Measurements from ENCODE around the gene KIF21A. TPM values are rescaled to one million over a fixed set of nuclear protein-coding genes. Genes with fewer than 3 reads are reported as not detected.

Gene KIF21A
- polyA plus RNA-seq, 1 of the 3 experiments (the other 2 are of a cell fraction) = 3.6 TPM

DNA sequence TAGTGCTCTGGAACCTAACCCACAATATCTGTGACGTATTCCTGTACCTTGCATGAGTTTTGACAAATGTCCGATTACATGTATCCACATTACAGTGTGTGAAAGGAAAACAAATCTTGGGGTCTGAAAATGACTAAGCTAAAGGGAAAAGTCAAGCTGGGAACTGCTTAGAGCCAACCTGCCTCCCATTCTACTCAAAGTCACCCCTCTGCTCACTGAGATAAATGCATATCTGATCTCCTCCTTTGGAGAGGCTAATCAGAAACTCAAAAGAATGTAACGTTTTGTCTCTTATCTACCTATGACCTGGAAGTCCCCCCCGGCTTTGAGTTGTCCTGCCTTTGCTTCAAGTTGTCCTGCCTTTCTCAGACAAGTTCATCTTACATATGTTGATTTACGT is 34.0 kb upstream of the KIF21A start:
- no peaks in the 10 kb centered on the region for H4K20me1 ChIP-seq (ENCODE audit: insufficient read depth)
- H3F3A ChIP-seq (replicated peaks; ENCODE audit: insufficient read depth) = no peaks in the 10 kb centered on the region
- no peak overlapping the region for H2AFZ ChIP-seq (ENCODE audit: low read depth)
- no peaks in the 10 kb centered on the region for H3K79me2 ChIP-seq (ENCODE audit: insufficient read depth)
- H3K36me3 ChIP-seq (replicated peaks in 1 of 2; ENCODE audit: control insufficient read depth in 1 of 2, insufficient read depth in 2 of 2, low read length in 1 of 2) = no peaks in the 10 kb centered on the region
- H3K4me3 ChIP-seq (ENCODE audit: low read depth in 2 of 2, low read length in 1 of 2) = no peak overlapping the region
- H3K4me1 ChIP-seq (ENCODE audit: control insufficient read depth in 1 of 2, insufficient read depth in 2 of 2, low read depth in 1 of 2, low read length in 1 of 2) = no peaks in the 10 kb centered on the region
- CTCF ChIA-PET = interaction anchor here (1.2 kb wide), 1 partner anchor 28 kb away, joined by 3 read pairs; no protein-coding TSS in a partner anchor
- DNase-seq = no peak
- TF ChIP-seq MXI1 (IDR thresholded peaks at IDR 0.05; ENCODE audit: low read depth, low read length) = no peak
- TF ChIP-seq RAD21 (IDR thresholded peaks at IDR 0.05; ENCODE audit: low read length) = no peak
- TF ChIP-seq, protein P1, sequence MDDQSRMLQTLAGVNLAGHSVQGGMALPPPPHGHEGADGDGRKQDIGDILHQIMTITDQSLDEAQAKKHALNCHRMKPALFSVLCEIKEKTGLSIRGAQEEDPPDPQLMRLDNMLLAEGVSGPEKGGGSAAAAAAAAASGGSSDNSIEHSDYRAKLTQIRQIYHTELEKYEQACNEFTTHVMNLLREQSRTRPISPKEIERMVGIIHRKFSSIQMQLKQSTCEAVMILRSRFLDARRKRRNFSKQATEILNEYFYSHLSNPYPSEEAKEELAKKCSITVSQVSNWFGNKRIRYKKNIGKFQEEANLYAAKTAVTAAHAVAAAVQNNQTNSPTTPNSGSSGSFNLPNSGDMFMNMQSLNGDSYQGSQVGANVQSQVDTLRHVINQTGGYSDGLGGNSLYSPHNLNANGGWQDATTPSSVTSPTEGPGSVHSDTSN (IDR thresholded peaks at IDR 0.05) = no peak
- no peak for TF ChIP-seq MAX (IDR thresholded peaks at IDR 0.05; ENCODE audit: low read depth)
- no peak for TF ChIP-seq NRF1 (IDR thresholded peaks at IDR 0.05; ENCODE audit: low read depth, low read length)
- no peak for TF ChIP-seq RFX5 (IDR thresholded peaks at IDR 0.05; ENCODE audit: low read length)
- no peak for TF ChIP-seq ZBTB33 (IDR thresholded peaks at IDR 0.05; ENCODE audit: borderline replicate concordance, low read depth)
- no peak for TF ChIP-seq SMC3 (IDR thresholded peaks at IDR 0.05; ENCODE audit: low read depth, low read length)
- no peak for TF ChIP-seq USF2 (IDR thresholded peaks at IDR 0.05; ENCODE audit: borderline replicate concordance, low read depth, low read length)
- TF ChIP-seq GATA2 (CRISPR knock-in tag; IDR thresholded peaks at IDR 0.05) = no peak
- POLR2A ChIA-PET = no interaction called here
- no peak overlapping the region for H3K9ac ChIP-seq
- WGBS (ENCODE audit: low lambda C conversion rate) = 53% methylated on average over 5 of the region's 5 CpGs
- no peak overlapping the region for H3K27ac ChIP-seq (ENCODE audit: low read depth in 2 of 2, low read length in 1 of 2)
- no peaks in the 10 kb centered on the region for H3K9me3 ChIP-seq
- no peaks in the 10 kb centered on the region for H3K27me3 ChIP-seq (ENCODE audit: insufficient read depth)
- no peaks in the 10 kb centered on the region for H3K9me2 ChIP-seq
- H3K4me2 ChIP-seq = no peak overlapping the region

GRCh38 chr12:39476121-39476520 is 33.2 kb upstream of the KIF21A start:
- POLR2A ChIA-PET = interaction anchor here (0.6 kb wide), 1 partner anchor 10 kb away, joined by 4 read pairs; no protein-coding TSS in a partner anchor
- Histone ChIP-seq H3K4me3 (ENCODE audit: low read depth in 2 of 2, low read length in 1 of 2) (no peak overlapping the region), H3K79me2 (ENCODE audit: insufficient read depth) (no peaks in the 10 kb centered on the region), H3K9ac (no peak overlapping the region), H3K9me2 (no peaks in the 10 kb centered on the region), H3K27ac (ENCODE audit: low read depth in 2 of 2, low read length in 1 of 2) (no peak overlapping the region), H3K4me1 (ENCODE audit: control insufficient read depth in 1 of 2, insufficient read depth in 2 of 2, low read depth in 1 of 2, low read length in 1 of 2) (no peaks in the 10 kb centered on the region), H3F3A (replicated peaks; ENCODE audit: insufficient read depth) (no peaks in the 10 kb centered on the region), H3K27me3 (ENCODE audit: insufficient read depth) (no peaks in the 10 kb centered on the region), H3K9me3 (no peaks in the 10 kb centered on the region), H4K20me1 (ENCODE audit: insufficient read depth) (no peaks in the 10 kb centered on the region), H3K4me2 (no peak overlapping the region), H2AFZ (ENCODE audit: low read depth) (no peak overlapping the region), H3K36me3 (replicated peaks in 1 of 2; ENCODE audit: control insufficient read depth in 1 of 2, insufficient read depth in 2 of 2, low read length in 1 of 2) (no peaks in the 10 kb centered on the region)
- no peak for DNase-seq
- WGBS (ENCODE audit: low lambda C conversion rate) = 74% methylated on average over 4 of the region's 4 CpGs
- TF ChIP-seq RFX5 (IDR thresholded peaks at IDR 0.05; ENCODE audit: low read length) (no peak), SIN3A (IDR thresholded peaks at IDR 0.05; ENCODE audit: borderline replicate concordance, low read depth, low read length) (no peak), CHD2 (IDR thresholded peaks at IDR 0.05; ENCODE audit: low read length, partially characterized antibody) (no peak), GABPA (IDR thresholded peaks at IDR 0.05; ENCODE audit: low read depth) (no peak), ZBTB33 (IDR thresholded peaks at IDR 0.05; ENCODE audit: borderline replicate concordance, low read depth) (no peak), RAD21 (IDR thresholded peaks at IDR 0.05; ENCODE audit: low read length) (no peak), NFIC (IDR thresholded peaks at IDR 0.05; ENCODE audit: borderline replicate concordance) (no peak), JUND (IDR thresholded peaks at IDR 0.05) (no peak), RXRA (IDR thresholded peaks at IDR 0.05; ENCODE audit: borderline replicate concordance, low read depth) (no peak), FOSL2 (IDR thresholded peaks at IDR 0.05; ENCODE audit: borderline replicate concordance, low read depth) (no peak), SMC3 (IDR thresholded peaks at IDR 0.05; ENCODE audit: low read depth, low read length) (no peak), NRF1 (IDR thresholded peaks at IDR 0.05; ENCODE audit: low read depth, low read length) (no peak)
- TF ChIP-seq, protein P1 (IDR thresholded peaks at IDR 0.05) = no peak
- CTCF ChIA-PET = no interaction called here

Measured in SK-N-SH (cell line).